Stimulated activated CD8-positive, alpha-beta memory T cell treated with anti-CD3 and anti-CD28 coated beads, Interleukin-4, amount 100 ng/mL, for 4 hours (primary cell): ENCODE results near the gene UNC93B1.
A peak's percentile ranks its signal among the peaks of the same experiment; 100 is the strongest.
"Not testable (repeated sequence)": the region's sequence is repeated elsewhere in the genome, so short reads cannot be mapped to it uniquely, and the experiment has no call there.

Experiments used
- DNase-seq, 2 donors: peaks; one replicate each; pipeline ENCODE4 v3.0.0-alpha.2; 2020; ENCODE audit warnings: low read depth in 2 of 2, low spot score in 1 of 2

Gene UNC93B1

GRCh38 chr11:68010090-68011041 is 6.5 kb upstream of the UNC93B1 start, which contains the start of gene ALDH3B1:
ALDH3B1 (plus strand) TSS chr11:68010327; CDS start chr11:68015298, 4,971 bp downstream.
- no peak for DNase-seq

GRCh38 chr11:68009391-68010089 is 5.6 kb upstream of the UNC93B1 start:
- DNase-seq = no peak

GRCh38 chr11:68008381-68009337 is 4.8 kb upstream of the UNC93B1 start:
- no peak for DNase-seq

GRCh38 chr11:68007498-68008380 is 3.8 kb upstream of the UNC93B1 start:
- no peak for DNase-seq

- DNase-seq = no peak
These were observed 2.8 kb upstream of the UNC93B1 start for GRCh38 chr11:68006606-68007166.

GRCh38 chr11:68004551-68005335 is 846 bp upstream of the UNC93B1 start:
- no peak for DNase-seq

- DNase-seq = peak in 1 of 2 donors; percentile 25
These were observed 705 bp downstream of the UNC93B1 start for GRCh38 chr11:68002938-68003845.

GRCh38 chr11:68002575-68002937 is 1.3 kb downstream of the UNC93B1 start:
- no peak for DNase-seq

- no peak for DNase-seq
These were observed 4.2 kb downstream of the UNC93B1 start for GRCh38 chr11:67999704-68000103.

- no peak for DNase-seq
These were observed 4.7 kb downstream of the UNC93B1 start for GRCh38 chr11:67999201-67999629.

- no peak for DNase-seq
These were observed 5.5 kb downstream of the UNC93B1 start for GRCh38 chr11:67998150-67999045.

- no peak for DNase-seq
These were observed 6.4 kb downstream of the UNC93B1 start for GRCh38 chr11:67997475-67997921.

GRCh38 chr11:67996622-67997474 is 7.0 kb downstream of the UNC93B1 start:
- DNase-seq = no peak

GRCh38 chr11:67996051-67996450 is 7.8 kb downstream of the UNC93B1 start:
- no peak for DNase-seq

- DNase-seq = not testable (repeated sequence)
These were observed 8.3 kb downstream of the UNC93B1 start for GRCh38 chr11:67995579-67995978.

- DNase-seq = not testable (repeated sequence)
These were observed 8.8 kb downstream of the UNC93B1 start for GRCh38 chr11:67995129-67995528.
